RWPE2 (cell line): Measurements from ENCODE around the gene ZNF878.

Source experiments
- ATAC-seq: fragments of 200-7000 bp; cut with Tn5 transposase; 3 replicates; pipeline ENCODE4 v1.9.1; 2021; ENCODE audit warnings: low read depth
- DNase-seq: peaks from one replicate; pipeline ENCODE4 v3.0.0-alpha.2; 2020; ENCODE audit warnings: low spot score
- H3K27ac ChIP-seq: fragments of 450-650 bp; 2 replicates; pipeline ENCODE4 v1.5.1; 2017; ENCODE audit warnings: mild to moderate bottlenecking; ENCODE audit not compliant: poor library complexity, severe bottlenecking
- H3K27me3 ChIP-seq: fragments of 250-450 bp; sonication (Bioruptor Pico); 2 replicates; pipeline ENCODE4 v1.5.1; 2021; ENCODE audit warnings: mild to moderate bottlenecking, moderate library complexity; ENCODE audit not compliant: insufficient read depth, poor library complexity, severe bottlenecking
- H3K36me3 ChIP-seq: fragments of 250-450 bp; sonication (Bioruptor Pico); 2 replicates; pipeline ENCODE4 v1.5.1; 2020; ENCODE audit warnings: low read depth, mild to moderate bottlenecking, moderate library complexity
- H3K4me1 ChIP-seq: fragments of 250-450 bp; sonication (Bioruptor Pico); 2 replicates; pipeline ENCODE4 v1.5.1; 2021; ENCODE audit warnings: mild to moderate bottlenecking, moderate library complexity; ENCODE audit not compliant: insufficient read depth, poor library complexity, severe bottlenecking
- H3K4me3 ChIP-seq: fragments of 250-450 bp; sonication (Bioruptor Pico); 2 replicates; pipeline ENCODE4 v1.5.1; 2021; ENCODE audit warnings: mild to moderate bottlenecking, moderate library complexity; ENCODE audit not compliant: severe bottlenecking
- H3K9me3 ChIP-seq: fragments of 250-450 bp; sonication (Bioruptor Pico); 2 replicates; pipeline ENCODE4 v1.5.1; 2021; ENCODE audit warnings: mild to moderate bottlenecking, moderate library complexity; ENCODE audit not compliant: severe bottlenecking
- CTCF ChIP-seq: fragments of 450-650 bp; IDR thresholded peaks from one replicate; pipeline ENCODE4 v1.5.1; 2017; ENCODE audit warnings: mild to moderate bottlenecking, moderate library complexity; ENCODE audit not compliant: poor library complexity, severe bottlenecking

Gene ZNF878

GRCh38 chr19:12043752-12044422 is 8.9 kb downstream of the ZNF878 start:
- H3K4me3 ChIP-seq, result no peak overlapping the region
- H3K36me3 ChIP-seq, result peaks cover 26% of the 10 kb centered on the region; the same call in 1 of the 2 replicates
- no peak overlapping the region for H3K27ac ChIP-seq
- DNase-seq (no peak), ATAC-seq (no peak)
- H3K9me3 ChIP-seq, result peaks cover 17% of the 10 kb centered on the region
- H3K27me3 ChIP-seq, result no peaks in the 10 kb centered on the region
- H3K4me1 ChIP-seq, result no peaks in the 10 kb centered on the region
- no peak for TF ChIP-seq CTCF

- peaks cover 26% of the 10 kb centered on the region; the same call in 1 of the 2 replicates for H3K36me3 ChIP-seq
- TF ChIP-seq CTCF, result no peak
Measured at GRCh38 chr19:12042893-12043292, 9.9 kb downstream of the ZNF878 start.

GRCh38 chr19:12035220-12036172 is 17.3 kb downstream of the ZNF878 start, which contains the start of gene ZNF433:
TSS of gene ZNF433 (minus strand) at chr19:12035679. CDS start at chr19:12035539, 140 bp downstream.
- Histone ChIP-seq H3K27me3 (no peaks in the 10 kb centered on the region), H3K36me3 (no peaks in the 10 kb centered on the region), H3K9me3 (no peaks in the 10 kb centered on the region), H3K4me3 (peak within 1 kb of the TSS; percentile 85), H3K27ac (peak within 1 kb of the TSS; percentile 34), H3K4me1 (no peaks in the 10 kb centered on the region)
- no peak for TF ChIP-seq CTCF
- peak; percentile 95 for DNase-seq
- peak; percentile 98 for ATAC-seq

More at GRCh38 chr19:12042893-12043292, 9.9 kb downstream of the ZNF878 start:
- DNase-seq, result no peak
- no peak overlapping the region for H3K27ac ChIP-seq
- no peak for ATAC-seq
- H3K4me3 ChIP-seq, result no peak overlapping the region
- no peaks in the 10 kb centered on the region for H3K4me1 ChIP-seq
- H3K9me3 ChIP-seq, result peaks cover 17% of the 10 kb centered on the region
- H3K27me3 ChIP-seq, result no peaks in the 10 kb centered on the region

GRCh38 chr19:12034620-12035019 is 18.1 kb downstream of the ZNF878 start:
- no peaks in the 10 kb centered on the region for H3K4me1 ChIP-seq
- no peak for TF ChIP-seq CTCF
- H3K4me3 ChIP-seq, result peak overlapping the region; percentile 85
- ATAC-seq, result no peak
- DNase-seq, result no peak
- no peak overlapping the region for H3K27ac ChIP-seq
- H3K36me3 ChIP-seq, result no peaks in the 10 kb centered on the region
- no peaks in the 10 kb centered on the region for H3K9me3 ChIP-seq
- no peaks in the 10 kb centered on the region for H3K27me3 ChIP-seq
